NCI-H446 treated with DMSO at 0.1 percent for 48 hours (cell line): ENCODE data around the gene ALPL.

Experiments
- DNase-seq: peaks from one replicate; lab custom pipeline; 2025; lab: John Stamatoyannopoulos, UW

ALPL gene

GRCh38 chr1:21618561-21619374 lies 109.5 kb downstream of the ALPL start:
- DNase-seq, result no peak

DNA sequence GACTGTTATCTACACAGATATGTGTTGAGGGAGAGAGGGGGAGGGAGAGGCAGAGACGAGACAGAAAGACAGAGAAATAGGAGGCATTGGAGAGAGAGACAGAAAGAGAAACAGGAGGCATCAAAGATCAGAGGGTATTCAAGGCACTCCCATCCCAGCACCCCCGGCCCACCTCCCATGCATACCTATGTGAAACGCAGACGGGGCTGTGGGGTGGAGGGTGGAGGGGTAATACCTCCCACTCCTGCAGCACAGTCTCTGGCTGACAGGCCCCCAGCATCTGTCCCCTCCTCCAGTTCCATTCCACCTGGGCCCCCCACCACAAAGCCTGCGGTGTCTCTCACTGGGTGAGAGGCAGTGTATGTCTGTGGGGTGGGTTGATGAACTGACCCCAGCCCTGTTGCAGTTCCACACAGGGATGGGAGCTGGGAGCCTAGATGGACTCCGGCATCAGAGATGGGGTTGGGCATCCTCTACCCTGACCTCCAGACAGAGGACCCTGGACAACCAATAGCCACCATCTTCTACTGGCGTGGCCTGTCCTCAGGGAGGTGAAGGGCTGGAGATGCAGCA lies 110.2 kb downstream of the ALPL start:
- no peak for DNase-seq

DNA sequence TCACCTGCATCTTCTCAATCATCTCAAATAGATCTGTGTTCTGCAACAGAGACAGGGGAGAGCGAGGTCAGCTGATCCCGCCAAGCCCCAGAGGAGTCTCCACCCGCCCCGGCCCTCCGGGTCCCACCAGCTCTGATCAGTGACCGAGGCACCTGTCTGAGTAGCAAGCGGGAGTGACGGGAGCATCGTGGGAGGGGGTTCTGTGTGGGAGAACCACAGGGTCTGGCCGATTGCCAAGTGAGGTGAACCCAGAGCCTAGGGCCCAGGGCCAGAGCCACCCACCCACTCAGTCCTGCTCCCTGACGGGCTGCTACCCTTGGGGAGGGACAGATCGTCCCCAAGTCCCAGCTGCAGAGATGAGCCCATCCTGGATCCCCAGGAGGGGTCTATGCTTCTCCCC lies 110.8 kb downstream of the ALPL start:
- no peak for DNase-seq

GRCh38 chr1:21620496-21620895 lies 111.3 kb downstream of the ALPL start:
- peak; percentile 54 for DNase-seq

- DNase-seq, result no peak
Measured at GRCh38 chr1:21621051-21621450, 111.8 kb downstream of the ALPL start.

DNA sequence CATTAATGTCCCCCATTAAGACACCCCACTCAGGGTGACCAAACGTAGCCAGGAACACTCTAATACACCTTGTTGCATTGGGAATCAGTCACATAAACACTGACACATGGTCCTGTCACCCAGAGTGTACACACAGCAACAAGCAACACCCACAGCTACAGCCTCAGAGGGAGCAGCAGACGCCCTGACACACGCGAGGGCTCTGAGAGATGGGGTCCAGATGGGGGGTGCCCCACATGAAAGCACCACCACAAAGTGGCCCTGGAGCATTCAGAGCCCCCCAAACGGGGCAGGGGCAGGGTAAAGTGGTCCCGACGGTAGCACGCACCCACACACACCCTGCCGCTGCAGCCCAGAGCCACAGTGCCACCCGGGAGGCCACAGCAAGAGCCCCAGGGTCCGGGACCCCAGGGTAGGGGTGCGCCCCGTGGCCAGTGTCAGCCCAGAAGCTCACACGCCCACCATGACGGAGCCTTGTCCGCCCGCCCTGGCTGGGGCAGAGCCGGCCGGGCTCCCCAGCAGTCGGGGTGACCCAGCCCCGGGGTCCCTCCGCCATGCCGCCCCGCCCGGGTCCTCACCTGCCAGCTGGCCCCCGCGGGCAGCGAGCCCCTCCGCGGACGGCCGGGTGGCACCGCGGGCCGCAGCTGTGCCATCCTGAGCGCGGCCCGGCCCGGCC lies 112.7 kb downstream of the ALPL start:
- no peak for DNase-seq

- no peak for DNase-seq
Measured at GRCh38 chr1:21622466-21623315, 113.5 kb downstream of the ALPL start.

GRCh38 chr1:21623410-21623961 lies 114.3 kb downstream of the ALPL start:
- DNase-seq, result peak; percentile 60

- DNase-seq, result peak; percentile 95
Measured at GRCh38 chr1:21624571-21625389, 115.6 kb downstream of the ALPL start.

DNA sequence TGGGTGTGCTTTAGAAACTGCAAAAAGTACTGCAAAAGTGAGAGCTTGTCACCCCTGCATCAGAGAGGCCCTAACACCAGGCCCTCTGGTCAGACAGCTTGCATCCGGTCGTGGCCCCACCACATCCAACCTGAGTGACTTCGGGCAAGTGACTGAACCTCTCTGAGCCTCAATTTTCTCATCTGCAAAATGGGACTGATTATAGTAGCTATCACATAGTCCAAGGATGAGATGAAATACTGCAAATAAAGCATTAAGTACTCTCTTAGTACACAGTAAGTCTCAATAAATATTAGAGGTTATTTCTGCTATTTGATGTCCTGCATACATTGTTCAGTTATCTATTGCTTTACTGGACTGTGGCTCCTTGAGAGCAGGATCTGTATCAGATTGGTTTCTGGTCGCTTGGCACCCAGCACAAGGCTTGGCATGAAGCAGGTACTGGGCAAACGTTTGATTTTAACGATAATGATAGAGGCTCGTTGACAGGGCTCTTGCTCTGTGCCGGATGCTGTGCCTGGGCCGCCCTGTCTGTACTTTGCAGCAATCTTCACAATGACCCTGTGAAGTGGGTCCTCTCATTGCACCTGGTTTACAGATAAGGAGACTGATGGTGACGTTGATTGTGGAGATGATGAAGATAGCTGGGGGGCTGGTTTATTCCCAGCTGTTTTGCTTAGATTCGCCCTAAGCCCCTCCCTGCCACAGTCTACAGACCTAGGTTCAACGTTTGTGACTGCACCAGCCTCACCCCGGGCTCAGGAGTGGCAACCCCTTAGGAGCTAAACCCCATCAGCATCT lies 116.4 kb downstream of the ALPL start:
- no peak for DNase-seq

GRCh38 chr1:21626921-21627339 lies 117.7 kb downstream of the ALPL start:
- DNase-seq, result no peak
